HepG2 (cell line): ENCODE results near the gene MCEE. TPM values are rescaled to one million over a fixed set of nuclear protein-coding genes. Genes with fewer than 3 reads are reported as not detected.

ENCODE experiments used
- ATAC-seq: fragments of 200-7000 bp; cut with Tn5 transposase; 3 replicates; pipeline ENCODE4 v1.9.1; 2020; ENCODE audit warnings: mild to moderate bottlenecking, moderate library complexity
- BruUV-seq: library from RNA; stranded (reverse); fragments of 400-500 nt; replicated peaks from 2 replicates; lab custom pipeline; 2021; lab: Mats Ljungman, UMichigan
- CTCF ChIA-PET: fragments of 300-600 bp; formaldehyde crosslinking; extraction: SDS; loops from one replicate; lab custom pipeline; 2021; ENCODE audit warnings: low total read pairs, inconsistent platforms, low intra/inter-chr PET ratio; lab: Yijun Ruan, JAX
- POLR2A ChIA-PET: fragments of 350-600 bp; sonication (Branson Sonifier 250); formaldehyde crosslinking; loops from one replicate; lab custom pipeline; 2020; ENCODE audit warnings: antibody characterized with exemption, inconsistent platforms; lab: Yijun Ruan, JAX
- DNase-seq: peaks from one replicate; pipeline ENCODE4 v3.0.0-alpha.2; 2015; ENCODE audit warnings: low spot score
- FAIRE-seq: peaks from 3 replicates; lab custom pipeline; 2011; peaks lifted over from hg19 to GRCh38; lab: Jason Lieb, UNC
- H2AFZ ChIP-seq: one replicate; pipeline ENCODE4 v1.6.1; 2011; ENCODE audit warnings: low read length, inconsistent platforms
- H3K27ac ChIP-seq: fragments of 300-600 bp; 3 replicates; pipeline ENCODE4 v1.8.0; 2011; ENCODE audit warnings: mixed run types, mild to moderate bottlenecking, mixed read lengths, low read length, inconsistent platforms; ENCODE audit not compliant: insufficient read depth; ENCODE audit errors: extremely low read length
- H3K27me3 ChIP-seq, 2 experiments: fragments of 200-600 bp in 1 of 2; 2 replicates in 1 of 2; 3 replicates in 1 of 2; pipeline versions ENCODE4 v1.6.0 to v1.8.0; 2011; ENCODE audit warnings: low read length in 2 of 2, mild to moderate bottlenecking in 2 of 2, moderate library complexity in 2 of 2, inconsistent platforms in 1 of 2; ENCODE audit not compliant: insufficient read depth in 2 of 2, control insufficient read depth in 1 of 2
- H3K36me3 ChIP-seq, 2 experiments: fragments of 200-600 bp in 1 of 2; replicated peaks in 1 of 2; 2 replicates in 1 of 2; 3 replicates in 1 of 2; pipeline versions ENCODE4 v1.5.1 to v1.8.0; 2011; ENCODE audit warnings: low read length in 2 of 2, inconsistent platforms in 1 of 2; ENCODE audit not compliant: insufficient read depth in 2 of 2, control insufficient read depth in 1 of 2
- H3K4me1 ChIP-seq: 2 replicates; pipeline ENCODE4 v1.5.1; 2012; ENCODE audit warnings: low read length, inconsistent platforms; ENCODE audit not compliant: insufficient read depth
- H3K4me2 ChIP-seq: 2 replicates; pipeline ENCODE4 v1.6.0; 2011; ENCODE audit warnings: low read depth, low read length, inconsistent platforms
- H3K4me3 ChIP-seq, 3 experiments: fragments of 200-600 bp in 1 of 3; sonication (generic), shearing (Covaris generic) in 1 of 3; replicated peaks in 1 of 3; 2 replicates each; pipeline ENCODE4 v1.5.1; 2011 to 2016; ENCODE audit warnings: low read length in 3 of 3, inconsistent platforms in 2 of 3, low read depth in 2 of 3, mild to moderate bottlenecking in 2 of 3, control low read depth in 1 of 3, mixed read lengths in 1 of 3; ENCODE audit not compliant: insufficient read depth in 1 of 3
- H3K79me2 ChIP-seq: one replicate; pipeline ENCODE4 v1.6.1; 2011; ENCODE audit warnings: low read length, inconsistent platforms; ENCODE audit not compliant: insufficient read depth
- H3K9ac ChIP-seq: 2 replicates; pipeline ENCODE4 v1.6.0; 2011; ENCODE audit warnings: mild to moderate bottlenecking, low read depth, low read length, inconsistent platforms; ENCODE audit not compliant: insufficient read depth
- H3K9me3 ChIP-seq: 2 replicates; pipeline ENCODE4 v1.5.1; 2012; ENCODE audit warnings: mild to moderate bottlenecking, low read length
- H4K20me1 ChIP-seq: 2 replicates; pipeline ENCODE4 v1.6.0; 2011; ENCODE audit warnings: inconsistent platforms, mild to moderate bottlenecking, low read length, moderate library complexity; ENCODE audit not compliant: insufficient read depth
- AKAP8 ChIP-seq: sonication (generic); formaldehyde crosslinking; IDR thresholded peaks from 2 replicates; pipeline ENCODE4 v1.5.1; 2020; ENCODE audit warnings: mild to moderate bottlenecking, missing genetic modification reagents
- BRD4 ChIP-seq: sonication (generic); formaldehyde crosslinking; IDR thresholded peaks from 2 replicates; pipeline ENCODE4 v1.4.0; 2020; ENCODE audit warnings: missing genetic modification reagents
- CHD2 ChIP-seq: IDR thresholded peaks from 2 replicates; pipeline ENCODE4 v1.6.1; 2011; ENCODE audit warnings: low read depth, low read length, improper control_type of control experiment
- HOXA5 ChIP-seq: sonication (generic); formaldehyde crosslinking; IDR thresholded peaks from 2 replicates; pipeline ENCODE4 v1.4.0; 2020; ENCODE audit warnings: missing genetic modification reagents
- MED8 ChIP-seq: sonication (generic); formaldehyde crosslinking; IDR thresholded peaks from 2 replicates; pipeline ENCODE4 v1.8.1; 2023; ENCODE audit warnings: mild to moderate bottlenecking, missing genetic modification reagents; ENCODE audit not compliant: insufficient replicate concordance
- SKIL ChIP-seq: sonication (generic); formaldehyde crosslinking; IDR thresholded peaks from 2 replicates; pipeline ENCODE4 v1.8.0; 2022; ENCODE audit warnings: missing genetic modification reagents, mild to moderate bottlenecking, moderate library complexity, borderline replicate concordance
- SMARCE1 ChIP-seq: fragments of 450-650 bp; IDR thresholded peaks from 2 replicates; pipeline ENCODE4 v1.6.1; 2017; ENCODE audit warnings: borderline replicate concordance
- TEAD3 ChIP-seq: optimal IDR thresholded peaks from 2 replicates; pipeline ENCODE3; 2016; ENCODE audit warnings: borderline replicate concordance
- ZKSCAN5 ChIP-seq: sonication (generic); formaldehyde crosslinking; IDR thresholded peaks from 2 replicates; pipeline ENCODE4 v1.5.1; 2020; ENCODE audit warnings: mild to moderate bottlenecking, missing genetic modification reagents
- ZNF547 ChIP-seq: sonication (generic); formaldehyde crosslinking; IDR thresholded peaks from 2 replicates; pipeline ENCODE4 v1.5.1; 2020; ENCODE audit warnings: mild to moderate bottlenecking, missing genetic modification reagents
- WGBS: methylation state at CpG from one replicate; pipeline ENCODE4 v1.1.6; 2017; ENCODE audit warnings: low lambda C conversion rate; 5-methylcytosine and 5-hydroxymethylcytosine counted together
- in situ Hi-C: cut with HindIII; loops from 2 replicates; pipeline ENCODE4 v1.10.0; 2017; ENCODE audit warnings: low pct_unique_long_range_greater_than_20kb; ENCODE audit not compliant: extremely low pct_ligation_motif_present
- intact Hi-C: fragments of 100-400 bp; cut with micrococcal nuclease; formaldehyde crosslinking; loops from one replicate; pipeline ENCODE4 v1.10.0; 2022; ENCODE audit not compliant: unreplicated experiment
- polyA plus RNA-seq, 8 experiments: library from polyadenylated mRNA; depleted of rRNA in 3 of 8; stranded (reverse) in 7 of 8; unstranded in 1 of 8; fragments of >200 nt; fragmentation: Illumina TruSeq in 4 of 8; extraction: Trizol in 4 of 8; gene quantifications; 2 replicates each; pipeline versions ENCODE4 v1.2.1 to v1.2.3, GENCODE V29; 2011 to 2016; ENCODE audit warnings: low read depth in 4 of 8, missing spikeins in 1 of 8, mixed read lengths in 1 of 8; ENCODE audit not compliant: insufficient read depth in 1 of 8
- total RNA-seq, 5 experiments: library from RNA; depleted of rRNA; stranded (reverse); fragments of >200 nt; fragmentation: Illumina TruSeq; extraction: Trizol; gene quantifications; 2 replicates each; pipeline ENCODE4 v1.2.3, GENCODE V29; 2016; ENCODE audit warnings: low read depth in 1 of 5

The MCEE gene
- total and polyA plus RNA-seq, 2 of the 13 experiments (the other 11 are each of a cell fraction or from before 2014, with no cell fraction given), result 32.0 to 66.9 TPM

GRCh38 chr2:71063216-71063615, 66.8 kb downstream of the MCEE start (continued):
- TF ChIP-seq SKIL (CRISPR knock-in tag), result no peak

- no peak overlapping the region for H2AFZ ChIP-seq
- no peaks in the 10 kb centered on the region for H3K79me2 ChIP-seq
- no peak for FAIRE-seq
- no peaks in the 10 kb centered on the region for H3K9me3 ChIP-seq
- BruUV-seq, result no TSS peak
- no peak overlapping the region for H3K9ac ChIP-seq
- peaks cover 0 to 43% of the 10 kb centered on the region in 2 experiments; a peak in 4 of 5 replicates for H3K27me3 ChIP-seq
- no peaks in the 10 kb centered on the region for H3K36me3 ChIP-seq
- TF ChIP-seq TEAD3 (CRISPR knock-in tag) (no peak), ZNF547 (CRISPR knock-in tag) (no peak), MED8 (CRISPR knock-in tag) (no peak), AKAP8 (no peak), ZKSCAN5 (CRISPR knock-in tag) (no peak), SMARCE1 (no peak), HOXA5 (CRISPR knock-in tag) (no peak), CHD2 (no peak), BRD4 (CRISPR knock-in tag) (no peak)
- intact Hi-C loops, result no loop called here
- H4K20me1 ChIP-seq, result no peaks in the 10 kb centered on the region
- H3K4me3 ChIP-seq, result no peak overlapping the region
- H3K4me1 ChIP-seq, result peaks cover 15% of the 10 kb centered on the region
- H3K4me2 ChIP-seq, result no peak overlapping the region
- ChIA-PET CTCF (no interaction called here), POLR2A (no interaction called here)
- no peak for ATAC-seq
- WGBS, result 3% methylated on average over 3 of the region's 3 CpGs
- in situ Hi-C loops, result no loop called here
- DNase-seq, result no peak
- H3K27ac ChIP-seq, result no peak overlapping the region
These were observed 69.2 kb downstream of the MCEE start for GRCh38 chr2:71060871-71061270.
